ENCODE data around the gene TM4SF1.

TM4SF1 gene, protein sequence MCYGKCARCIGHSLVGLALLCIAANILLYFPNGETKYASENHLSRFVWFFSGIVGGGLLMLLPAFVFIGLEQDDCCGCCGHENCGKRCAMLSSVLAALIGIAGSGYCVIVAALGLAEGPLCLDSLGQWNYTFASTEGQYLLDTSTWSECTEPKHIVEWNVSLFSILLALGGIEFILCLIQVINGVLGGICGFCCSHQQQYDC

GRCh38 chr3:149377408-149378364 lies at the start of gene TM4SF1:
Gene TM4SF1, minus strand, starts transcription at chr3:149377649. Its CDS starts 102 bp downstream, at chr3:149377547.
- DNase-seq (ENCODE audit: low read depth), result peak; percentile 98

- DNase-seq (ENCODE audit: low read depth), result no peak
Observed at GRCh38 chr3:149426325-149426724, 48.9 kb upstream of the TM4SF1 start.

- no peak for DNase-seq (ENCODE audit: low read depth)
Observed at GRCh38 chr3:149424918-149425317, 47.5 kb upstream of the TM4SF1 start.

GRCh38 chr3:149421764-149422163 lies 44.3 kb upstream of the TM4SF1 start:
- DNase-seq (ENCODE audit: low read depth), result no peak

- DNase-seq (ENCODE audit: low read depth), result no peak
Observed at GRCh38 chr3:149419816-149420215, 42.4 kb upstream of the TM4SF1 start.

DNA sequence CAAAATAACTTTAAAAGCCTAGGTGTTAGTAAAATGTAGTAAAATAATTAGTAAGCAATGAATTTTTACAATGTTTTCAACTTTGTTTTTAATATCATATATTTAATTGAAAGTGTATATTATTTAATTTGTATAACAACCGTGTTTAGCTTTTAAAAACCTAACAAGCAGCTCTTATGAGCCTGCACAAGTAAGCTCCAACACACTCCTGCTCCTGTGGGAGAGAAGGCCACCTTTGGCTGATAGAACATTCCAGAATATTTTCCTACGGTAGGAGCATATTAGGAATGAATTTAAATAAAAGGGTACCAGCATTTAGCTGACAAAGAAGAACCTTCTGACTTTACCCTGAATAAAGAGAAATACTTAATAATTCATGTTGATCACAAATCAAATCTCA lies 40.3 kb upstream of the TM4SF1 start:
- no peak for DNase-seq (ENCODE audit: low read depth)

DNA sequence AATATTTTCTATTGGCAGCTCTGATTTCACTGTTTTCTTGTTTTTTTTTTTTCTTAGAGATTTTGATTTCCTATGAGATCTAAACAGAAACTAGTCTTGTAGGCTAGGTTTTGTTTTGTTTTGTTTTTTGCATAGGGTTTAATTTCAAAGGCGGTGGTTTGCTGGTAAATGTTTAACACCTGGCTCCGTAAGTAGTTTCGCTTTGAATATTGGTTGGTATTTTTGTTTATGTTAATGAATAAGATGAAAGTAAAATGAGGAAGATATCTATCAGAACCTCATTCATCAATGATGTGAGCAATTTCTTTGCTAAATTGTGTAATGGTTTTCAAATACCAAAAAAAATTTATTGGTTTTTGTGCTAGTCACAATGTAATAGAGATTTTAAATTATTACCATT lies 39.7 kb upstream of the TM4SF1 start:
- DNase-seq (ENCODE audit: low read depth), result no peak

DNA sequence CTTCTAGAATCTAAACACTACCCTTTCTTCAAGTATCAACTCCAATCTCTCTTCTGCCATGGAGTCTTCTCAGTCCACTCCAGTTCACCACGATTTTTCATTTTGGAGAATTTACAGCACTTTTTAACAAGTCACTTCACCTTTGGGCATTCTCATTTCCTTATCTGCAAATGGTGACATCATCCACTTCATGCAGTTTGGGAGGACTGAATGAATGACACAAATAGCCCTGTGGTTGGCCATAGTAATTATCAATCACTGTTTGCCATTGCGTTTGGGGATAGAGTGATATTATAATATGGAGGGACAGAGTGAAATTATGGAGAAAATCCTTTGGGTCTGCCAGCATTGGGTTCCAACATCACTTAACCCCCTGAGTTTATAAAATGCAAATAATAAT lies 38.0 kb upstream of the TM4SF1 start:
- no peak for DNase-seq (ENCODE audit: low read depth)

DNA sequence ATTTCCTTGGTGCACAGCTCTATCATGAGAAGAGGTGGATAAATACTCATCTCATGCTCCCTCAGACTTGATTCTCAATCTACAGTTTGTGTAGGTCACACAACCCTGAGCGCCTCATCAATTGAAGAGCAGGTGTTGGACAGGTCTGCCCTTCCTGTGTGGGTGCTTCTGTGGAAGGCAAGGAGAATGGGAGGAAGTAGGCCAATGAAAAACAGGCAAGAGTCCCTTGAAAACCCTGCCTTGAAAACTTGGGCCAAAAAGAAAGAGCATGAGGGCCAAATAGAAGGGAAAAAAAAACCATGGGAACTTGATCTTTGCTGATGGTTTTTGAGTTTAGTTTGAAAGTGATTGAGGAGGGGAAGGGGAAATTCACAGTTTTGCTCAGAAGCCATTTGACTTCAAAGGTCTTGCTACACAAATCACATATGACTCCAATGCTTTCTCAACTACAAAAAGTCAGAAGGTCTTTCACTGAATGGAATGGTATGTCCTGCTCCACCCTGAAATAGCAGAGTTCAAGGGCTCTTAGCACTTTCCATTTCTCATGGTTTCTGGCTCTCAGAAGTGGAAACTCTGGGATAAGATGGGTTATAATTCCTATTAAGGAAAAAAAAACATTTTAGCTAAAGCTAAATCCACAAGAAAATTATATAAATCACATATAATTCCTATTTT lies 37.2 kb upstream of the TM4SF1 start:
- peak; percentile 36 for DNase-seq (ENCODE audit: low read depth)

DNA sequence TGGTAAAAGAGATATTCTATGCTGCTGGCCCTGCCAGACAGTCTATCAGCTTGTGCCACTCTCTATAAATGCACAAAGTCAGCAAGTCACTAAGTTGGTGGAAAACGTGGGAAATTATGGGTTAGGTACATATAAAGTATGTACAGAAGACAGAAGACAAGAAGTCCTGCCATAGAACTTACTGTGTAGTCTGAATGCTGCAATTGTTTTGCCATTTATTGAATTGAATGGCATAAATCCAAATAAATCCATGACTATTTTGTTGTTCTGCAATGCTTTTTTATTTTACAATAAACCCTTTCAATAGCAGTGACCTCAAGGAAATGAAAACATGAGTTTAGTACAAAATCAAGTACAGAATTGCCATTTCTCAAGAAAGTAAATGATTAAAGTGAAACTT lies 34.1 kb upstream of the TM4SF1 start:
- no peak for DNase-seq (ENCODE audit: low read depth)

DNA sequence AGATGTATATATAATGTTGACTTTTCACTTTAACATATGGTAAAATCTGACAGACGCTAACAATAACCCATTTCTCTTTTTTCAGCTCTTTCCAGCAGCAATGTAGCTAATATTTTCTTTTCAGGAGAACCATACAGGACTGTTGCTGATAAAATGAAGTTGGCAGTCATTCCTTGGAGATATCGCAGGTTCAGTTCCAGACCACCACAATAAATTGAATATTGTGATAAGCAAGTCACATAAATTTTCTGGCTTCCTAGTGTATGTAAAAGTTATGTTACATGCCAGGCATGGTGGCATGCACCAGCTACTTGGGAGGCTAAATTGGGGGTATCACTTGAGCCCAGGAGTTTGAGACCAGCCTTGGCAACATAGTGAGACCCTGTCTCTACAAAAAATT lies 31.9 kb upstream of the TM4SF1 start:
- DNase-seq (ENCODE audit: low read depth), result no peak

DNA sequence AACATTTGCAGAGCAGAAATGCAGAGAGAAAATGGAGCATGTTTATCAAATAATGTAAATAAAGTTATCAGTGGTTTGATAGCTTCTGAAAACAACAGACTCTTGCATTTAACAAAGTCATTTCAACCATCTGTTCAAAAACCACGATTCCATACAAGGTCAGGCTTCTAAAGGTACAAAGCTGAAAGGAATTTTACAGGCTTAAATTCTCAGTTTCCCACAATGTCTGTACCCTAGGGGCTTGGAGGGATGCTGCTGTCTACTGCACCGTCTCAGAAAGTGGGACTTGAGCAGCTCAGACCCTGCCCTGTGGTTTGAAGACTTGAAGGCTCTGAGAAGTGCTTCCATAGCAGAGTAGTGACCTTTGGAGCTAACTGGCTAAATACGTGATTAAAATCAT lies 30.4 kb upstream of the TM4SF1 start:
- DNase-seq (ENCODE audit: low read depth), result peak; percentile 49

- DNase-seq (ENCODE audit: low read depth), result no peak
Observed at GRCh38 chr3:149406244-149406752, 28.8 kb upstream of the TM4SF1 start.

- no peak for DNase-seq (ENCODE audit: low read depth)
Observed at GRCh38 chr3:149403443-149403842, 26.0 kb upstream of the TM4SF1 start.

DNA sequence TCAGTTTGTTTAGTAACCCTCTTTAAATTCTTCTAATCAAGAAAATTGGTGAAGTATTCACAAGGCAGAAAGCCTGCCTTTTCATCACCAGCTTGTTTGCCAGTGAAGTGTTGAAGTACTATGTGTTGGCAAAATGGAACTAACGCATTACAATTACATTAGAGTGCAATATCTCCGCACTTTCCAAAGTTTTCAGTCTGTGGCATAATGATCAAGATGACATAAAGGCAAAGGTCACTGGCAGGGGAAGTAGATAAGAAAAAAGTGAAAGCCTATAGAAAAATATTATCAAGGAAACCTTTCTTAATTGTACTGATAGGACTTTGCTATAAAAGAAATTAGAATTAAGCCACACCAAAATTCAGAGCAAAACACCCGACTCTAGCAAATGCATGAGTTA lies 25.0 kb upstream of the TM4SF1 start:
- DNase-seq (ENCODE audit: low read depth), result no peak

GRCh38 chr3:149401926-149402310 lies 24.5 kb upstream of the TM4SF1 start:
- DNase-seq (ENCODE audit: low read depth), result peak; percentile 73

- DNase-seq (ENCODE audit: low read depth), result peak; percentile 90
Observed at GRCh38 chr3:149401212-149401925, 23.9 kb upstream of the TM4SF1 start.

- peak; percentile 57 for DNase-seq (ENCODE audit: low read depth)
Observed at GRCh38 chr3:149400645-149401044, 23.2 kb upstream of the TM4SF1 start.

- no peak for DNase-seq (ENCODE audit: low read depth)
Observed at GRCh38 chr3:149398296-149398695, 20.8 kb upstream of the TM4SF1 start.

DNA sequence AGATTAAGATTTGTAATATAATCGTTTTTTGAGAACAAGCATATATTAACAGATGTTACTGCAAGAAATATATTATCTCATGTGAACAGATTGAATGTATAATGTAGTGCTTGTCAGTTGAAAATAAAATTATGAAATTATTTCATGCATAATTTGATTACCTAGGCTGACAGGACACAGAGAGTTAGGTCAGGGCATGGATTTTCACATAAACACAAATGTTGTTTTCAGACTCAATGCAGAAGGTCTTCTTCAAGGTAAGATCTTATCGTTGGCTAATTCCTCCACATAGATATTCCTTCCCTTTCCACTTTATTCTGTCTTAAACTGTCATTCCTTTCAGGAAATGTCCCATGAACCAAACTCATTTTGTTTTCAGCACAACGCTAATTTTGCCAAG lies 20.1 kb upstream of the TM4SF1 start:
- no peak for DNase-seq (ENCODE audit: low read depth)

GRCh38 chr3:149396476-149396875 lies 19.0 kb upstream of the TM4SF1 start:
- no peak for DNase-seq (ENCODE audit: low read depth)

Data from iris pigment epithelial cell (primary cell).